ENCODE measurements around the gene RIPOR2. TPM values are rescaled to one million over a fixed set of nuclear protein-coding genes. Genes with fewer than 3 reads are reported as not detected.

The RIPOR2 gene
- total and polyA plus RNA-seq, 10 of the 15 experiments (the other 5 are each of a cell fraction or from before 2014, with no cell fraction given), result 22.2 to 48.2 (median 34.7) TPM

DNA sequence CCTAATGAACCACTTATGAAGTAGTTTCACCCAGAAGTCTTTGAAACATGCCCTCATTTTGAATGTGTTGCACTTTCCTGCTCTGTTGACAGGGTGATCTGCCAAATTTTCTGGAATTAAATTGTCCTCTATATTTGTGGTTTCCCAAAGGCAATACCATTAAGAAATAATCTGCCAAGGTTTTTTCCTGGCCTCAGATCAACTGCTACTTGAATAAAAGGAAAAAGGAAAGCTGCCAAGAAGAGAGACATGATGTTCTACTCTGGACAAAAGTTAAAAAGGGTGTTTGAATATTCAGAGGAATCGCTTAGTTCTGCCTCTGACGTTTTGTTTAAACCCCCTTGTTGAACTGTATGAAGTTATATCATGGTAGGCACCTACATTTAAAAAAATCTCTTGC lies 99.7 kb downstream of the RIPOR2 start:
- Histone ChIP-seq H3K27me3 (replicated peaks in 1 of 2; ENCODE audit: control insufficient read depth in 2 of 2, insufficient read depth in 2 of 2, low read length in 1 of 2) (no peaks in the 10 kb centered on the region), H3K79me2 (ENCODE audit: control insufficient read depth, insufficient read depth, low read length) (no peaks in the 10 kb centered on the region), H4K20me1 (ENCODE audit: control insufficient read depth, insufficient read depth) (no peaks in the 10 kb centered on the region), H3K4me1 (ENCODE audit: control insufficient read depth, insufficient read depth, low read length) (no peaks in the 10 kb centered on the region), H3K4me3 (no peak overlapping the region), H2AFZ (ENCODE audit: control insufficient read depth, low read depth, low read length) (no peak overlapping the region), H3K27ac (ENCODE audit: control insufficient read depth, insufficient read depth) (no peak overlapping the region), H3K9ac (ENCODE audit: control insufficient read depth, insufficient read depth, low read length) (no peak overlapping the region), H3K36me3 (ENCODE audit: control insufficient read depth in 2 of 2, insufficient read depth in 2 of 2, low read length in 1 of 2) (no peaks in the 10 kb centered on the region; a peak in 2 of 4 replicates), H3K4me2 (ENCODE audit: control insufficient read depth, insufficient read depth) (no peak overlapping the region), H3K9me3 (replicated peaks; ENCODE audit: control insufficient read depth, insufficient read depth, low read length) (no peaks in the 10 kb centered on the region)
- DNase-seq (ENCODE audit: low read depth, low spot score) (no peak), FAIRE-seq (no peak), ATAC-seq (no peak)
- in situ Hi-C loops (cut with MboI) (no loop called here), intact Hi-C loops (cut with micrococcal nuclease; ENCODE audit: unreplicated experiment) (no loop called here)
- RAD21 ChIA-PET (ENCODE audit: unreplicated experiment), result no interaction called here
- CTCF ChIA-PET, result interaction anchor here (0.7 to 1.7 kb wide), 3 partner anchors 171 to 234 kb away, joined by 3 to 5 read pairs (median 3); no protein-coding TSS in a partner anchor
- 95% methylated on average over 2 of the region's 2 CpGs for WGBS (ENCODE audit: insufficient coverage, insufficient replicate concordance, low lambda C conversion rate, missing lambda C conversion rate)
- POLR2A ChIA-PET, result no interaction called here
- SMC1A ChIA-PET (ENCODE audit: uncharacterized antibody, unreplicated experiment), result no interaction called here
- TF ChIP-seq, protein P1, sequence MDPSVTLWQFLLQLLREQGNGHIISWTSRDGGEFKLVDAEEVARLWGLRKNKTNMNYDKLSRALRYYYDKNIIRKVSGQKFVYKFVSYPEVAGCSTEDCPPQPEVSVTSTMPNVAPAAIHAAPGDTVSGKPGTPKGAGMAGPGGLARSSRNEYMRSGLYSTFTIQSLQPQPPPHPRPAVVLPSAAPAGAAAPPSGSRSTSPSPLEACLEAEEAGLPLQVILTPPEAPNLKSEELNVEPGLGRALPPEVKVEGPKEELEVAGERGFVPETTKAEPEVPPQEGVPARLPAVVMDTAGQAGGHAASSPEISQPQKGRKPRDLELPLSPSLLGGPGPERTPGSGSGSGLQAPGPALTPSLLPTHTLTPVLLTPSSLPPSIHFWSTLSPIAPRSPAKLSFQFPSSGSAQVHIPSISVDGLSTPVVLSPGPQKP (IDR thresholded peaks at IDR 0.05; ENCODE audit: low read depth, low read length), result no peak
- TF ChIP-seq, protein P2, sequence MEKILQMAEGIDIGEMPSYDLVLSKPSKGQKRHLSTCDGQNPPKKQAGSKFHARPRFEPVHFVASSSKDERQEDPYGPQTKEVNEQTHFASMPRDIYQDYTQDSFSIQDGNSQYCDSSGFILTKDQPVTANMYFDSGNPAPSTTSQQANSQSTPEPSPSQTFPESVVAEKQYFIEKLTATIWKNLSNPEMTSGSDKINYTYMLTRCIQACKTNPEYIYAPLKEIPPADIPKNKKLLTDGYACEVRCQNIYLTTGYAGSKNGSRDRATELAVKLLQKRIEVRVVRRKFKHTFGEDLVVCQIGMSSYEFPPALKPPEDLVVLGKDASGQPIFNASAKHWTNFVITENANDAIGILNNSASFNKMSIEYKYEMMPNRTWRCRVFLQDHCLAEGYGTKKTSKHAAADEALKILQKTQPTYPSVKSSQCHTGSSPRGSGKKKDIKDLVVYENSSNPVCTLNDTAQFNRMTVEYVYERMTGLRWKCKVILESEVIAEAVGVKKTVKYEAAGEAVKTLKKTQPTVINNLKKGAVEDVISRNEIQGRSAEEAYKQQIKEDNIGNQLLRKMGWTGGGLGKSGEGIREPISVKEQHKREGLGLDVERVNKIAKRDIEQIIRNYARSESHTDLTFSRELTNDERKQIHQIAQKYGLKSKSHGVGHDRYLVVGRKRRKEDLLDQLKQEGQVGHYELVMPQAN (conservative IDR thresholded peaks at IDR 0.05), result no peak
- no peak for TF ChIP-seq RAD51 (IDR thresholded peaks at IDR 0.05)
- no TSS peak for BruUV-seq (replicated peaks)
